Testis (tissue), 2 donors: Measurements from ENCODE around the gene PLOD3.

Source experiments
- POLR2A ChIP-seq: fragments of 450-650 bp; IDR thresholded peaks from one replicate; pipeline ENCODE4 v1.6.1; 2017; ENCODE audit warnings: antibody characterized with exemption, mild to moderate bottlenecking, moderate library complexity
- TF ChIP-seq, protein P1 (sequence below), 3 experiments: fragments of 450-650 bp in 2 of 3; fragments of 200-600 bp in 1 of 3; sonication (generic) in 1 of 3; IDR thresholded peaks; one replicate each; pipeline ENCODE4 v1.5.1; 2016 to 2019; ENCODE audit warnings: antibody characterized with exemption in 3 of 3, mild to moderate bottlenecking in 2 of 3, moderate library complexity in 1 of 3

- TF ChIP-seq, protein P1, sequence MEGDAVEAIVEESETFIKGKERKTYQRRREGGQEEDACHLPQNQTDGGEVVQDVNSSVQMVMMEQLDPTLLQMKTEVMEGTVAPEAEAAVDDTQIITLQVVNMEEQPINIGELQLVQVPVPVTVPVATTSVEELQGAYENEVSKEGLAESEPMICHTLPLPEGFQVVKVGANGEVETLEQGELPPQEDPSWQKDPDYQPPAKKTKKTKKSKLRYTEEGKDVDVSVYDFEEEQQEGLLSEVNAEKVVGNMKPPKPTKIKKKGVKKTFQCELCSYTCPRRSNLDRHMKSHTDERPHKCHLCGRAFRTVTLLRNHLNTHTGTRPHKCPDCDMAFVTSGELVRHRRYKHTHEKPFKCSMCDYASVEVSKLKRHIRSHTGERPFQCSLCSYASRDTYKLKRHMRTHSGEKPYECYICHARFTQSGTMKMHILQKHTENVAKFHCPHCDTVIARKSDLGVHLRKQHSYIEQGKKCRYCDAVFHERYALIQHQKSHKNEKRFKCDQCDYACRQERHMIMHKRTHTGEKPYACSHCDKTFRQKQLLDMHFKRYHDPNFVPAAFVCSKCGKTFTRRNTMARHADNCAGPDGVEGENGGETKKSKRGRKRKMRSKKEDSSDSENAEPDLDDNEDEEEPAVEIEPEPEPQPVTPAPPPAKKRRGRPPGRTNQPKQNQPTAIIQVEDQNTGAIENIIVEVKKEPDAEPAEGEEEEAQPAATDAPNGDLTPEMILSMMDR (IDR thresholded peaks at IDR 0.05) = no peak
- TF ChIP-seq POLR2A = no peak
Observed at GRCh38 chr7:101179713-101180112, 37.7 kb downstream of the PLOD3 start.
